Lower lobe of right lung (tissue), 2 donors: ENCODE measurements around the gene RSRC1. TPM values are rescaled to one million over a fixed set of nuclear protein-coding genes. Genes with fewer than 3 reads are reported as not detected.

Source experiments
- ATAC-seq, 2 donors: fragments of 200-7000 bp; cut with Tn5 transposase; one replicate each; pipeline ENCODE4 v1.9.1; 2020 to 2022; ENCODE audit warnings: mild to moderate bottlenecking in 2 of 2, moderate library complexity in 2 of 2
- DNase-seq: peaks from one replicate; pipeline ENCODE4 v3.0.0-alpha.2; 2020
- H3K27ac ChIP-seq: fragments of 200-600 bp; one replicate; pipeline ENCODE4 v1.8.0; 2022
- H3K27me3 ChIP-seq: fragments of 200-600 bp; one replicate; pipeline ENCODE4 v1.8.0; 2022; ENCODE audit warnings: low read depth
- H3K36me3 ChIP-seq: fragments of 200-600 bp; one replicate; pipeline ENCODE4 v1.8.0; 2022; ENCODE audit warnings: mild to moderate bottlenecking
- H3K4me1 ChIP-seq: fragments of 200-600 bp; one replicate; pipeline ENCODE4 v1.8.0; 2022
- H3K4me3 ChIP-seq: fragments of 200-600 bp; one replicate; pipeline ENCODE4 v1.8.0; 2022; ENCODE audit warnings: mild to moderate bottlenecking
- H3K9me3 ChIP-seq: fragments of 200-600 bp; one replicate; pipeline ENCODE4 v1.8.0; 2022
- CTCF ChIP-seq: fragments of 200-600 bp; IDR thresholded peaks from one replicate; pipeline ENCODE4 v1.8.0; 2022; ENCODE audit warnings: antibody characterized with exemption, mild to moderate bottlenecking
- intact Hi-C: fragments of 100-400 bp; cut with DNase I; formaldehyde crosslinking; loops from one replicate; pipeline ENCODE4 v1.11.0; 2022
- total RNA-seq: library from RNA; stranded (reverse); fragmentation: NEBNext Ultra II Directional; extraction: Animal tissue kit (Norgen Biotek cat#: 25700); gene quantifications from one replicate; pipeline ENCODE4 v1.2.1, GENCODE V29; 2021
- donor health status: DM: no; HTN: yes; CAD: no; lungs with severe emphysema.

RSRC1 gene
- total RNA-seq, 1 donor from 2014 or later = 29.8 TPM

- TF ChIP-seq CTCF = no peak
- Histone ChIP-seq H3K9me3 (no peaks in the 10 kb centered on the region), H3K36me3 (no peaks in the 10 kb centered on the region), H3K27me3 (no peaks in the 10 kb centered on the region), H3K27ac (no peak overlapping the region), H3K4me3 (no peak overlapping the region), H3K4me1 (no peaks in the 10 kb centered on the region)
- intact Hi-C loops = loop anchor here (10.0 kb wide), 1 partner anchor 816 kb away; no protein-coding TSS in a partner anchor
- no peak for ATAC-seq
- DNase-seq = no peak
Measured at GRCh38 chr3:158430448-158430847, 320.6 kb downstream of the RSRC1 start.

- H3K9me3 ChIP-seq = no peaks in the 10 kb centered on the region
- no peak for DNase-seq
Measured at GRCh38 chr3:158430968-158431367, 321.1 kb downstream of the RSRC1 start.

GRCh38 chr3:158431829-158432228, 321.9 kb downstream of the RSRC1 start:
- DNase-seq = no peak
- Histone ChIP-seq H3K36me3 (no peaks in the 10 kb centered on the region), H3K4me1 (no peaks in the 10 kb centered on the region), H3K27me3 (no peaks in the 10 kb centered on the region), H3K4me3 (no peak overlapping the region), H3K9me3 (no peaks in the 10 kb centered on the region), H3K27ac (no peak overlapping the region)
- intact Hi-C loops = loop anchor here (10.0 kb wide), 1 partner anchor 817 kb away; no protein-coding TSS in a partner anchor
- TF ChIP-seq CTCF = no peak
- no peak for ATAC-seq

More at GRCh38 chr3:158430968-158431367, 321.1 kb downstream of the RSRC1 start:
- Histone ChIP-seq H3K36me3 (no peaks in the 10 kb centered on the region), H3K27ac (no peak overlapping the region), H3K27me3 (no peaks in the 10 kb centered on the region), H3K4me3 (no peak overlapping the region), H3K4me1 (no peaks in the 10 kb centered on the region)
- TF ChIP-seq CTCF = no peak
- ATAC-seq = no peak
- intact Hi-C loops = loop anchor here (10.0 kb wide), 1 partner anchor 816 kb away; no protein-coding TSS in a partner anchor

GRCh38 chr3:158434412-158435038, 324.6 kb downstream of the RSRC1 start:
- DNase-seq (no peak), ATAC-seq (peak in 1 of 2 donors; percentile 73)
- H3K27me3 ChIP-seq = no peaks in the 10 kb centered on the region
- H3K4me3 ChIP-seq = no peak overlapping the region
- H3K9me3 ChIP-seq = no peaks in the 10 kb centered on the region
- TF ChIP-seq CTCF = peak; percentile 73
- no peaks in the 10 kb centered on the region for H3K36me3 ChIP-seq
- intact Hi-C loops = loop anchor here (10.0 kb wide), 1 partner anchor 820 kb away; no protein-coding TSS in a partner anchor
- no peak overlapping the region for H3K27ac ChIP-seq
- H3K4me1 ChIP-seq = no peaks in the 10 kb centered on the region

GRCh38 chr3:158443632-158444031, 333.7 kb downstream of the RSRC1 start:
- intact Hi-C loops = no loop called here
- H3K9me3 ChIP-seq = no peaks in the 10 kb centered on the region
- no peak overlapping the region for H3K4me3 ChIP-seq
- no peaks in the 10 kb centered on the region for H3K27me3 ChIP-seq
- H3K4me1 ChIP-seq = no peaks in the 10 kb centered on the region
- TF ChIP-seq CTCF = no peak
- H3K27ac ChIP-seq = no peak overlapping the region
- DNase-seq (no peak), ATAC-seq (no peak)
- no peaks in the 10 kb centered on the region for H3K36me3 ChIP-seq
